Neural progenitor cell (in vitro differentiated cells): ENCODE results near the gene TXLNB.

Source experiments
- CTCF ChIP-seq: fragments of 200-600 bp; sonication (generic); IDR thresholded peaks from 2 replicates; pipeline ENCODE4 v1.5.1; 2017; ENCODE audit warnings: antibody characterized with exemption, mild to moderate bottlenecking
- EZH2 ChIP-seq: fragments of 200-600 bp; sonication (generic); IDR thresholded peaks from 2 replicates; pipeline ENCODE4 v1.6.1; 2017; ENCODE audit warnings: antibody characterized with exemption, mild to moderate bottlenecking, moderate library complexity

DNA sequence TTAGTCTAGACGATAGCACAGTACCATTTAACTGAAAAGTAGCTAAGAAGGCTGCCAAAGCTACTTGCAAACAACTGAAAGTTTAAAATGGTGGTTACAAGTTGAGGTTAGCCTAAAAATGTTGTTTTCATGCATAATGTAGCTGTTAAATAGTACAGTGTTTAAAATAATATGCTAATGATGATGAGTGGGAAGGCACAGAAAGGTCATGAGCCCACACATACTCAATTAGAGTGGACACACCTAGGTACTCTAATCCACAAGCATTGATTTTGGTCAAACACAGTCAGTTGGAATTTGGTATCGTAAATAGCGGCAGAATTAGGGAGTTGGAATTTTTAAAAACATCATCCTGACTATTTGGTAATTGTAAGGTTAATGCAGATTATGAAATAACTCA is 7.0 kb downstream of the TXLNB start:
- TF ChIP-seq CTCF (no peak), EZH2 (no peak)
